Measurements from ENCODE around the gene DNAH2. TPM values are rescaled to one million over a fixed set of nuclear protein-coding genes. Genes with fewer than 3 reads are reported as not detected.

The DNAH2 gene
- total and polyA plus RNA-seq, 2 donors (not counting 1 experiment from before 2014, with no cell fraction given), result 0.08 to 0.17 TPM

GRCh38 chr17:7822126-7822525 is 104.6 kb downstream of the DNAH2 start:
- H2AFZ ChIP-seq (ENCODE audit: low read length), result no peak overlapping the region
- no peak overlapping the region for H3K9ac ChIP-seq (ENCODE audit: insufficient read depth, low read length)

GRCh38 chr17:7823581-7824001 is 106.0 kb downstream of the DNAH2 start:
- no peaks in the 10 kb centered on the region for H3K79me2 ChIP-seq (ENCODE audit: control insufficient read depth, insufficient read depth, low read length)
- H3K4me3 ChIP-seq (replicated peaks in 1 of 4; ENCODE audit: control extremely low read depth in 1 of 4, insufficient read depth in 1 of 4, low read depth in 3 of 4, low read length in 4 of 4), result no peak overlapping the region
- no peaks in the 10 kb centered on the region for H3K9me3 ChIP-seq (ENCODE audit: control insufficient read depth, insufficient read depth, low read depth, low read length)
- no peak overlapping the region for H3K9ac ChIP-seq (ENCODE audit: insufficient read depth, low read length)
- no peaks in the 10 kb centered on the region for H3K4me1 ChIP-seq (ENCODE audit: control insufficient read depth, extremely low read depth, insufficient read depth, low read length)
- H2AFZ ChIP-seq (ENCODE audit: low read length), result no peak overlapping the region
- no peak overlapping the region for H3K27ac ChIP-seq (ENCODE audit: insufficient read depth, low read length)
- TF ChIP-seq EZH2 (IDR thresholded peaks at IDR 0.05; ENCODE audit: low read length, missing control alignments) (no peak), CTCF (conservative IDR thresholded peaks at IDR 0.05 in 1 of 2, IDR thresholded peaks at IDR 0.05 in 1 of 2; ENCODE audit: low read depth in 1 of 2, low read length in 2 of 2) (no peak)
- no peak overlapping the region for H3K4me2 ChIP-seq (ENCODE audit: extremely low read depth, insufficient read depth, low read length)
- H3K36me3 ChIP-seq (ENCODE audit: control insufficient read depth, insufficient read depth, low read length), result no peaks in the 10 kb centered on the region
- peaks cover 6% of the 10 kb centered on the region for H3K27me3 ChIP-seq (ENCODE audit: control insufficient read depth, insufficient read depth, low read length)
- DNase-seq (ENCODE audit: low read depth in 2 of 2), result no peak
- H4K20me1 ChIP-seq (ENCODE audit: control insufficient read depth, extremely low read depth, insufficient read depth, low read length), result no peaks in the 10 kb centered on the region

More at GRCh38 chr17:7822126-7822525, 104.6 kb downstream of the DNAH2 start:
- no peaks in the 10 kb centered on the region for H3K36me3 ChIP-seq (ENCODE audit: control insufficient read depth, insufficient read depth, low read length)
- no peaks in the 10 kb centered on the region for H3K79me2 ChIP-seq (ENCODE audit: control insufficient read depth, insufficient read depth, low read length)
- DNase-seq (ENCODE audit: low read depth in 2 of 2), result no peak
- no peak overlapping the region for H3K4me3 ChIP-seq (replicated peaks in 1 of 4; ENCODE audit: control extremely low read depth in 1 of 4, insufficient read depth in 1 of 4, low read depth in 3 of 4, low read length in 4 of 4)
- TF ChIP-seq CTCF (conservative IDR thresholded peaks at IDR 0.05 in 1 of 2, IDR thresholded peaks at IDR 0.05 in 1 of 2; ENCODE audit: low read depth in 1 of 2, low read length in 2 of 2), result no peak
- TF ChIP-seq EZH2 (IDR thresholded peaks at IDR 0.05; ENCODE audit: low read length, missing control alignments), result no peak
- H4K20me1 ChIP-seq (ENCODE audit: control insufficient read depth, extremely low read depth, insufficient read depth, low read length), result no peaks in the 10 kb centered on the region
- H3K27ac ChIP-seq (ENCODE audit: insufficient read depth, low read length), result no peak overlapping the region
- peaks cover 6% of the 10 kb centered on the region for H3K27me3 ChIP-seq (ENCODE audit: control insufficient read depth, insufficient read depth, low read length)
- H3K9me3 ChIP-seq (ENCODE audit: control insufficient read depth, insufficient read depth, low read depth, low read length), result no peaks in the 10 kb centered on the region
- no peak overlapping the region for H3K4me2 ChIP-seq (ENCODE audit: extremely low read depth, insufficient read depth, low read length)
- no peaks in the 10 kb centered on the region for H3K4me1 ChIP-seq (ENCODE audit: control insufficient read depth, extremely low read depth, insufficient read depth, low read length)

- no peak for TF ChIP-seq EZH2 (IDR thresholded peaks at IDR 0.05; ENCODE audit: low read length, missing control alignments)
- no peak for TF ChIP-seq CTCF (conservative IDR thresholded peaks at IDR 0.05 in 1 of 2, IDR thresholded peaks at IDR 0.05 in 1 of 2; ENCODE audit: low read depth in 1 of 2, low read length in 2 of 2)
- Histone ChIP-seq H3K4me1 (ENCODE audit: control insufficient read depth, extremely low read depth, insufficient read depth, low read length) (no peaks in the 10 kb centered on the region), H3K9ac (ENCODE audit: insufficient read depth, low read length) (no peak overlapping the region), H2AFZ (ENCODE audit: low read length) (no peak overlapping the region), H3K4me3 (replicated peaks in 1 of 4; ENCODE audit: control extremely low read depth in 1 of 4, insufficient read depth in 1 of 4, low read depth in 3 of 4, low read length in 4 of 4) (no peak overlapping the region), H3K36me3 (ENCODE audit: control insufficient read depth, insufficient read depth, low read length) (no peaks in the 10 kb centered on the region), H3K27me3 (ENCODE audit: control insufficient read depth, insufficient read depth, low read length) (peaks cover 1% of the 10 kb centered on the region), H3K4me2 (ENCODE audit: extremely low read depth, insufficient read depth, low read length) (no peak overlapping the region), H3K27ac (ENCODE audit: insufficient read depth, low read length) (no peak overlapping the region), H4K20me1 (ENCODE audit: control insufficient read depth, extremely low read depth, insufficient read depth, low read length) (no peaks in the 10 kb centered on the region), H3K79me2 (ENCODE audit: control insufficient read depth, insufficient read depth, low read length) (no peaks in the 10 kb centered on the region), H3K9me3 (ENCODE audit: control insufficient read depth, insufficient read depth, low read depth, low read length) (no peaks in the 10 kb centered on the region)
- no peak for DNase-seq (ENCODE audit: low read depth in 2 of 2)
Measured at GRCh38 chr17:7824021-7824924, 106.7 kb downstream of the DNAH2 start.

Data from fibroblast of lung (primary cell).